HL-60 (cell line): ENCODE results near the gene MAN1C1.

Experiments used
- DNase-seq, 2 experiments: peaks; one replicate each; pipeline ENCODE4 v3.0.0-alpha.2; 2010 to 2020; ENCODE audit warnings: low read depth in 1 of 2, low spot score in 1 of 2
- H3K27ac ChIP-seq: fragments of 250-450 bp; sonication (Bioruptor Pico); replicated peaks from 2 replicates; pipeline ENCODE4 v1.5.1; 2020; ENCODE audit warnings: mild to moderate bottlenecking, moderate library complexity
- H3K27me3 ChIP-seq: fragments of 250-450 bp; sonication (Bioruptor Pico); 2 replicates; pipeline ENCODE4 v1.5.1; 2021; ENCODE audit warnings: mild to moderate bottlenecking, moderate library complexity; ENCODE audit not compliant: insufficient read depth, poor library complexity, severe bottlenecking
- H3K4me3 ChIP-seq: replicated peaks from 2 replicates; pipeline ENCODE4 v1.5.1; 2011; ENCODE audit warnings: mild to moderate bottlenecking, control low read depth, low read length; ENCODE audit not compliant: insufficient read depth
- CTCF ChIP-seq: IDR thresholded peaks from one replicate; pipeline ENCODE4 v1.5.1; 2011; ENCODE audit warnings: low read length, control low read depth, inconsistent platforms; ENCODE audit not compliant: insufficient read depth
- GABPA ChIP-seq: IDR thresholded peaks from 2 replicates; pipeline ENCODE4 v1.6.1; 2012; ENCODE audit warnings: low read depth
- POLR2AphosphoS5 ChIP-seq: IDR thresholded peaks from 2 replicates; pipeline ENCODE4 v1.6.1; 2012; ENCODE audit warnings: low read depth
- SPI1 ChIP-seq: IDR thresholded peaks from 2 replicates; pipeline ENCODE4 v1.6.1; 2012; ENCODE audit warnings: low read depth, mild to moderate bottlenecking, borderline replicate concordance
- TF ChIP-seq, protein P1 (sequence below): IDR thresholded peaks from 2 replicates; pipeline ENCODE4 v1.6.1; 2012; ENCODE audit warnings: low read depth; ENCODE audit not compliant: insufficient replicate concordance

MAN1C1 gene

GRCh38 chr1:25780318-25781129 lies 163.9 kb downstream of the MAN1C1 start:
- Histone ChIP-seq H3K4me3 (no peak overlapping the region), H3K27ac (no peak overlapping the region), H3K27me3 (no peaks in the 10 kb centered on the region)
- TF ChIP-seq GABPA (no peak), POLR2AphosphoS5 (no peak), CTCF (no peak), SPI1 (no peak)
- TF ChIP-seq, protein P1, sequence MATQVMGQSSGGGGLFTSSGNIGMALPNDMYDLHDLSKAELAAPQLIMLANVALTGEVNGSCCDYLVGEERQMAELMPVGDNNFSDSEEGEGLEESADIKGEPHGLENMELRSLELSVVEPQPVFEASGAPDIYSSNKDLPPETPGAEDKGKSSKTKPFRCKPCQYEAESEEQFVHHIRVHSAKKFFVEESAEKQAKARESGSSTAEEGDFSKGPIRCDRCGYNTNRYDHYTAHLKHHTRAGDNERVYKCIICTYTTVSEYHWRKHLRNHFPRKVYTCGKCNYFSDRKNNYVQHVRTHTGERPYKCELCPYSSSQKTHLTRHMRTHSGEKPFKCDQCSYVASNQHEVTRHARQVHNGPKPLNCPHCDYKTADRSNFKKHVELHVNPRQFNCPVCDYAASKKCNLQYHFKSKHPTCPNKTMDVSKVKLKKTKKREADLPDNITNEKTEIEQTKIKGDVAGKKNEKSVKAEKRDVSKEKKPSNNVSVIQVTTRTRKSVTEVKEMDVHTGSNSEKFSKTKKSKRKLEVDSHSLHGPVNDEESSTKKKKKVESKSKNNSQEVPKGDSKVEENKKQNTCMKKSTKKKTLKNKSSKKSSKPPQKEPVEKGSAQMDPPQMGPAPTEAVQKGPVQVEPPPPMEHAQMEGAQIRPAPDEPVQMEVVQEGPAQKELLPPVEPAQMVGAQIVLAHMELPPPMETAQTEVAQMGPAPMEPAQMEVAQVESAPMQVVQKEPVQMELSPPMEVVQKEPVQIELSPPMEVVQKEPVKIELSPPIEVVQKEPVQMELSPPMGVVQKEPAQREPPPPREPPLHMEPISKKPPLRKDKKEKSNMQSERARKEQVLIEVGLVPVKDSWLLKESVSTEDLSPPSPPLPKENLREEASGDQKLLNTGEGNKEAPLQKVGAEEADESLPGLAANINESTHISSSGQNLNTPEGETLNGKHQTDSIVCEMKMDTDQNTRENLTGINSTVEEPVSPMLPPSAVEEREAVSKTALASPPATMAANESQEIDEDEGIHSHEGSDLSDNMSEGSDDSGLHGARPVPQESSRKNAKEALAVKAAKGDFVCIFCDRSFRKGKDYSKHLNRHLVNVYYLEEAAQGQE, result no peak
- no peak for DNase-seq

DNA sequence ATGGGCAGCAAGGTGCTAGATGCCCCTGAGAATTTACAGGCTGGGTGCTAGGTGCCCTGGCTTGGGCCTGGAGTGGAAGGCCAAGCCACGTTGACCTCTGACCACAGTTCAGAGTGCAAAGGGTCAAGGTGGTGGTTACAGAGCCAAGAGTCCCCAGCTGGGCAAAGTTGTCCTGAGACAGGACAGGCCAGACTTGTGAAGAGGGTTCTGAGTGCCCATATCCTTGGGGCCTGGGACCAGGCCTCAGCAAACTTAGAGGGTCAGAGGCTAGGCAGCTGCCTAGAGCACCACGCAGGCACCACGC lies 164.5 kb downstream of the MAN1C1 start:
- Histone ChIP-seq H3K27ac (no peak overlapping the region), H3K27me3 (no peaks in the 10 kb centered on the region), H3K4me3 (no peak overlapping the region)
- TF ChIP-seq, protein P1, result no peak
- TF ChIP-seq POLR2AphosphoS5, result no peak
- TF ChIP-seq SPI1, result no peak
- TF ChIP-seq CTCF, result no peak
- no peak for DNase-seq

DNA sequence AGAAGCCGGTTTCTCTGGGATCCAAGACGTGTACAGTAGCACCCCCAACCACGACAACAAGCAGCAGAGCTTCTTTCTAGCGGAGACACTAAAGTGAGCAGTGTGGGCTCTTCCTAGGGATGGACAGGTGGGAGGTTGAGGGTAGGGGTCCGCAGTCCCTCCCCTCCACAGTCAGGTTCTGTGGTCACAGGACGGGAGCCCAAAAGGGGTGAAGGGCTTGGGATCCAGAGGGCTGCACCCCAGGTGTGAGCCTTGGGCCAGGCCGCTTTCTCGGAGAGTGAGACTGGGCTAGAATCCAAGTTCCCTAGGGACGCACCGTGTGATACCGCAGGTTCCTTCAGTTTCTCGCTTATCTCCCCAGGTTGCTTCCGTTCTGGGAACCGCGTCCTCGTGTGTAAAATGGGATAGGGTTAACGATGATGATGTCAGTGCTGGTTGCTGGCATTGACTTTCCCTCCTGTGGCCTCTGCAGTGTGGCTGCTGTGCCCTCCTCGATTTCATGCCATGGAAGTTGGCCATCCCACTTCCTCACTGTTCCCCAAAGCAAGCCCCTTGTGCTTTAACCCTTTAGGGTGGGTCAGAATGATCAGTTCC lies 166.1 kb downstream of the MAN1C1 start:
- TF ChIP-seq CTCF (no peak), SPI1 (no peak), GABPA (no peak), POLR2AphosphoS5 (no peak)
- TF ChIP-seq, protein P1, result no peak
- H3K27me3 ChIP-seq, result no peaks in the 10 kb centered on the region
- H3K27ac ChIP-seq, result no peak overlapping the region
- no peak overlapping the region for H3K4me3 ChIP-seq
- no peak for DNase-seq
